Measurements from ENCODE around the gene GUCY1A2. TPM values are rescaled to one million over a fixed set of nuclear protein-coding genes. Genes with fewer than 3 reads are reported as not detected.
"Not testable (repeated sequence)": the region's sequence is repeated elsewhere in the genome, so short reads cannot be mapped to it uniquely, and the experiment has no call there.

The GUCY1A2 gene
- polyA plus RNA-seq, 4 donors = 2.2 to 3.2 (median 2.7) TPM

- no peak for DNase-seq (ENCODE audit: low read depth in 4 of 4, low spot score in 2 of 4)
Observed at GRCh38 chr11:106950067-106950491, 68.2 kb downstream of the GUCY1A2 start.

- no peak for DNase-seq (ENCODE audit: low read depth in 4 of 4, low spot score in 2 of 4)
Observed at GRCh38 chr11:106943089-106943488, 75.2 kb downstream of the GUCY1A2 start.

- DNase-seq (ENCODE audit: low read depth in 4 of 4, low spot score in 2 of 4) = no peak
Observed at GRCh38 chr11:106939157-106939556, 79.1 kb downstream of the GUCY1A2 start.

GRCh38 chr11:106937111-106937510, 81.2 kb downstream of the GUCY1A2 start:
- no peak for DNase-seq (ENCODE audit: low read depth in 4 of 4, low spot score in 2 of 4)

GRCh38 chr11:106925245-106925644, 93.0 kb downstream of the GUCY1A2 start:
- DNase-seq (ENCODE audit: low read depth in 4 of 4, low spot score in 2 of 4) = no peak

GRCh38 chr11:106920899-106921509, 97.3 kb downstream of the GUCY1A2 start:
- no peak for DNase-seq (ENCODE audit: low read depth in 4 of 4, low spot score in 2 of 4)

- DNase-seq (ENCODE audit: low read depth in 4 of 4, low spot score in 2 of 4) = no peak
Observed at GRCh38 chr11:106917973-106918372, 100.3 kb downstream of the GUCY1A2 start.

GRCh38 chr11:106914409-106914808, 103.9 kb downstream of the GUCY1A2 start:
- DNase-seq (ENCODE audit: low read depth in 4 of 4, low spot score in 2 of 4) = no peak

GRCh38 chr11:106913141-106913540, 105.1 kb downstream of the GUCY1A2 start:
- DNase-seq (ENCODE audit: low read depth in 4 of 4, low spot score in 2 of 4) = no peak

- no peak for DNase-seq (ENCODE audit: low read depth in 4 of 4, low spot score in 2 of 4)
Observed at GRCh38 chr11:106904826-106905225, 113.5 kb downstream of the GUCY1A2 start.

- no peak for DNase-seq (ENCODE audit: low read depth in 4 of 4, low spot score in 2 of 4)
Observed at GRCh38 chr11:106889718-106890117, 128.6 kb downstream of the GUCY1A2 start.

- DNase-seq (ENCODE audit: low read depth in 4 of 4, low spot score in 2 of 4) = no peak
Observed at GRCh38 chr11:106888386-106888785, 129.9 kb downstream of the GUCY1A2 start.

GRCh38 chr11:106883693-106884092, 134.6 kb downstream of the GUCY1A2 start:
- not testable (repeated sequence) for DNase-seq (ENCODE audit: low read depth in 4 of 4, low spot score in 2 of 4)

GRCh38 chr11:106879832-106880546, 138.3 kb downstream of the GUCY1A2 start:
- no peak for DNase-seq (ENCODE audit: low read depth in 4 of 4, low spot score in 2 of 4)

- no peak for DNase-seq (ENCODE audit: low read depth in 4 of 4, low spot score in 2 of 4)
Observed at GRCh38 chr11:106879029-106879428, 139.2 kb downstream of the GUCY1A2 start.

GRCh38 chr11:106875013-106875412, 143.3 kb downstream of the GUCY1A2 start:
- DNase-seq (ENCODE audit: low read depth in 4 of 4, low spot score in 2 of 4) = no peak

- no peak for DNase-seq (ENCODE audit: low read depth in 4 of 4, low spot score in 2 of 4)
Observed at GRCh38 chr11:106872246-106872645, 146.0 kb downstream of the GUCY1A2 start.

- no peak for DNase-seq (ENCODE audit: low read depth in 4 of 4, low spot score in 2 of 4)
Observed at GRCh38 chr11:106858200-106858599, 160.1 kb downstream of the GUCY1A2 start.

GRCh38 chr11:106856566-106856965, 161.7 kb downstream of the GUCY1A2 start:
- no peak for DNase-seq (ENCODE audit: low read depth in 4 of 4, low spot score in 2 of 4)

GRCh38 chr11:106854429-106854828, 163.8 kb downstream of the GUCY1A2 start:
- no peak for DNase-seq (ENCODE audit: low read depth in 4 of 4, low spot score in 2 of 4)

GRCh38 chr11:106853850-106854401, 164.3 kb downstream of the GUCY1A2 start:
- DNase-seq (ENCODE audit: low read depth in 4 of 4, low spot score in 2 of 4) = no peak

GRCh38 chr11:106852779-106853178, 165.5 kb downstream of the GUCY1A2 start:
- DNase-seq (ENCODE audit: low read depth in 4 of 4, low spot score in 2 of 4) = no peak
